Upper lobe of left lung (tissue), 4 donors: ENCODE results near the gene YARS2.

ENCODE experiments used
- EP300 ChIP-seq, 4 donors: sonication (generic); formaldehyde crosslinking; IDR thresholded peaks; one replicate each; pipeline ENCODE4 v1.5.1; 2017; ENCODE audit warnings: antibody characterized with exemption in 4 of 4, control low read depth in 2 of 4
- POLR2A ChIP-seq, 4 donors: fragments of 450-650 bp; IDR thresholded peaks; one replicate each; pipeline ENCODE4 v1.5.1; 2016 to 2017; ENCODE audit warnings: antibody characterized with exemption in 4 of 4, mild to moderate bottlenecking in 2 of 4
- POLR2AphosphoS5 ChIP-seq, 2 donors: sonication (generic); formaldehyde crosslinking; IDR thresholded peaks; one replicate each; pipeline ENCODE4 v1.5.1; 2017; ENCODE audit warnings: antibody characterized with exemption in 2 of 2
- TF ChIP-seq, protein P1 (sequence below), 6 experiments: fragments of 450-650 bp in 4 of 6; fragments of 200-600 bp in 2 of 6; sonication (generic) in 2 of 6; IDR thresholded peaks; one replicate each; pipeline ENCODE4 v1.5.1; 2016 to 2019; ENCODE audit warnings: antibody characterized with exemption in 6 of 6

- TF ChIP-seq EP300 (IDR thresholded peaks at IDR 0.05): no peak
- TF ChIP-seq POLR2AphosphoS5 (IDR thresholded peaks at IDR 0.05): no peak
- TF ChIP-seq, protein P1, sequence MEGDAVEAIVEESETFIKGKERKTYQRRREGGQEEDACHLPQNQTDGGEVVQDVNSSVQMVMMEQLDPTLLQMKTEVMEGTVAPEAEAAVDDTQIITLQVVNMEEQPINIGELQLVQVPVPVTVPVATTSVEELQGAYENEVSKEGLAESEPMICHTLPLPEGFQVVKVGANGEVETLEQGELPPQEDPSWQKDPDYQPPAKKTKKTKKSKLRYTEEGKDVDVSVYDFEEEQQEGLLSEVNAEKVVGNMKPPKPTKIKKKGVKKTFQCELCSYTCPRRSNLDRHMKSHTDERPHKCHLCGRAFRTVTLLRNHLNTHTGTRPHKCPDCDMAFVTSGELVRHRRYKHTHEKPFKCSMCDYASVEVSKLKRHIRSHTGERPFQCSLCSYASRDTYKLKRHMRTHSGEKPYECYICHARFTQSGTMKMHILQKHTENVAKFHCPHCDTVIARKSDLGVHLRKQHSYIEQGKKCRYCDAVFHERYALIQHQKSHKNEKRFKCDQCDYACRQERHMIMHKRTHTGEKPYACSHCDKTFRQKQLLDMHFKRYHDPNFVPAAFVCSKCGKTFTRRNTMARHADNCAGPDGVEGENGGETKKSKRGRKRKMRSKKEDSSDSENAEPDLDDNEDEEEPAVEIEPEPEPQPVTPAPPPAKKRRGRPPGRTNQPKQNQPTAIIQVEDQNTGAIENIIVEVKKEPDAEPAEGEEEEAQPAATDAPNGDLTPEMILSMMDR (IDR thresholded peaks at IDR 0.05): no peak
- TF ChIP-seq POLR2A (IDR thresholded peaks at IDR 0.05): no peak
Observed at GRCh38 chr12:32734952-32735351, 20.7 kb downstream of the YARS2 start.
